ENCODE data around the gene GPRIN2.

GPRIN2 gene

GRCh38 chr10:46549171-46550075 lies 7.0 kb downstream of the GPRIN2 start:
- DNase-seq (ENCODE audit: low spot score), result no peak

DNA sequence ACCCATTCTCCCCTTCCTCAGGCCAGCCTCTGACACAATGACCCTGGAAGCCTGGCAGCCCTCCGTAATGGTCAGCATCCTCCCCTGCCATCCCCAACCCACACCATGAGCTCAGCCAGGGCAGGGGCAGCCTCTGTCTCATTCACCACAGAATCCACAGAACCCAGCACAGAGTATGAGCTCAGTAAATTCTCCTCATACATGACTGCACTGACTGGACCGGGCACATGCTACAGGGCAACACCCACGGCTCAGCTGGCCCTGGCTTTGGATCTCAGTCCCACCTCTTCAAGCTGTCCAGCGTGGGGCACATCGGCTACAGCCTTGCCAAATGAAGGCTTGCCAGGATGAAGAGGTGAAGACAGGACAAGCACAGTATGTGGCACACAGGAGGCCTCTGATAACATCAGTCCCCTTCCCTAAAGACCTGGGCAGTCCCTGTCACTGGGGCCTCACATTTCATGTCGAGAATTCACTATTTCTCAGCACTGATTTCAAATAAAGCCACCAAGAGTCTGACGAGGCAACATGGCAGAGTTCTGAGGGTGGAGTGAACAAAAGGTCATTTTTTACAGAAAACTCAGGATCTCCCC lies 7.9 kb downstream of the GPRIN2 start:
- no peak for DNase-seq (ENCODE audit: low spot score)

DNA sequence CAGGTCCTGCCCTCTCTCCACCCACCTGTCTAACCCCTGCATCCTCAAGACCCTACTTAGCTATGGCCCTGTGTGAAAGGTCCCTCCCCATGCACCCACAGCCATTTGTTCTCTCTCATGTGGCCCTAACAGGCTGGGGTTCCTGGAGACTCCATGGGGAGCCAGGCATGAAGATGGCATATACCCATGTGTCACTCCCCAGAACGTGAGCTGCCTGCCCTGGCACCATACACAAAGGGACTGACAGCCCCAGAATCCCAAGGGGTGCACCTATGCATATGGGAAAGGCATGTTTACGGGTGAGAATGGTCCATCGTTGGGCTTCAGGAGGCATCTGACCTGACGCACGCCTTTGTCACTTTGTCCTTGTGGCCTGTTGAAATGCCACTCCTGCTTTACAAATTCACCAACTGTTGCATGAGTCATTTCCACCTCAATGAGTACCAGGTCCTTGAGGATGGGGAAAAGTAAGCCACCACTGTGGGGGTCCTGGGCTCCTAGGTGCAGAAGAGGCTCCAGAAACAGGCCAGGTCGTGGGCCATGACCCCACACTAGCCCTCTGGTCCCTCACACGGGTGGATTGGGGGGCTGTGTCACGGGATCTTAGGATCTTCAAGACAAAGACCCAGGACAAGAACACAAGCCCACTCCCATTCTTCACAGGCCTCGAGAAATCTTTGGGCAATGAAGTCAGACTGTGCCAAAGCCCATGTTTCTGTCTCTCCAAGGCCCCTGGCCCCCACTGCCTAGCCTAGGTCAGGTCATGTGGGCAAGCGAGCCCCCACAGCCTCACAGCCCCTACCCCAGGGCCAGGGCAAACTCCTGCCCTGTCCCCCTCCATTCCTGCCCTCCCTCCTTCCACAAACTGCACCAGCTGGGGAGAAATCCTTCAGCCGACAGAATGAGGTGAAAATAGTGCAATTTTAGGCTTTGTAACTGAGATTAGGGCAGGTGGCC lies 8.6 kb downstream of the GPRIN2 start:
- DNase-seq (ENCODE audit: low spot score), result no peak

DNA sequence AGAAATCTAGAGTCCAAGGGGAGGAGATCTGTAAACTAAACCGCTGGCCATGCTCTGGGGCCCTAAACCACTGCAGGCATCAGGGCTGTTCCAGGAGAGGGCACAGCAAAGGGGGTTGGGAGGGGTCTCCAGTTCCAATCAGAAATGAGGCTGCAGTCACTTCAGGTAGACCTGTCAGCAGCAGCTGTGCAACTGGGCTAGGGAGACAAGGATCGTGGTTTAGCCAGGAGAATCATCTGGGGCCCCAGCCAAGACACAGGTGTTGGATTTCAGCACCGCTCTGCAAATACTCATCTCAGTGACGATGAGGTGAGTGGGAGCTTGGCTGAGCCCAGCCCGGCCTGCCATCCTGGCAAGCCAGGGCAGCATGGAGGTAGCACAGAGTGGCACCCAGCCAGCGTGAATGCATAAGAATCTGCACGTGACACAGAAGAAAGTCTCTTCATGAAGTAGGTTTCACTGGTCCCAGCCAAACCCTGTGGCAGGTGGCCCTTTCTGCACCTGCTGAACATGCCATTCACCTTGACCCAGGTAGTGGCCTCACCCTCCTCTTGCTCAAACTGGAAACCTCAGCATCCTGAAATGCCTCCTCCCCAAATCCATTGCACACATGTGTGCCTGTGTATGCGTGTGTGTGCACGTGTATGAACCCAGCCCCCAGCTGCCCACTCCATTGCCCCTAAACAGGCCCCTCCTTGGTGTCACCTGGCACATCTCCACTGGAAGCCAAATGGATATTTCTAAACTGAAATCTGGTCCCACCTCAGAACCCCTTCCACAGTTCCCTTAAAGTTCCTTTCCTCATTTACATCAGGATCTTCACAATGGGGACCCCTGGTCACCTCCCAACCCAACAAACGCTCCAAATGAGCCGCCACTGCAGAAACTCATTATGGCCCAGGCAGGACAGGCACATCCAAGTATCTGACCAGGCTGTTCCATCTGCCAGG lies 9.6 kb downstream of the GPRIN2 start:
- DNase-seq (ENCODE audit: low spot score), result no peak

DNA sequence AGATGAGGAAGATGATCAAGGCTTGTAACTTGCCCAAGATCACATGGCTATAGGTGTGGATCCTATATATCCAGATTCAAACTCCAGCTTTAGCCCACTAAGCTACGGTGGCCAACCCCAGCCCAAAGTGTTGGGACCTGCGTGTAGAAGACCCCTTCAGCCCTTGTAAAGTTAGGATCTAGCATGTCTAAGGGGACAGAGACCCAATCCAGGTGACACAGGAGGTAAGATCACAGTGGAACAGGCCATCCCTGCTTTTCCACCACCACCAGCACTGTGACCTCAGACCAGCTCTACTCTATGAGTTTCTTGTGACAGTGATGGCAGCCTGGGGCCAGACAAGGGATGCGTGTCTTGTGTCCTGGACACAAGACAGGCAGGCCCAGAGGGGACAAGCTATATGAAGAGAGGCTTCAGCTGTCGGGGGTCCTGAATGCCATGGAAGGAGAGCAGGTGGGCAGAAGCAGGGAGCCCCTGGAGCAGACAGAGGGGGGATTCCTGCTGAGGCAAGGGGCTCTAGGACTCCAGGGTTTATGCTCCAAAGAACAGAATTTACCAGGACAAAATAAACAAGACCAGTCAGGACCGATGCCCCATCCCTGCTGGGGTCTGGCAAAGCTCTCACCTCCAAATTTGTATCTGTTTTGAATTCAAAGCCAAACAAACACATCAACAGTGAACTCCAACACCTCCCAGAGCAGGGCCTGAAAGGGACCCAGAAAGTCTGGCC lies 10.4 kb downstream of the GPRIN2 start:
- DNase-seq (ENCODE audit: low spot score), result no peak

DNA sequence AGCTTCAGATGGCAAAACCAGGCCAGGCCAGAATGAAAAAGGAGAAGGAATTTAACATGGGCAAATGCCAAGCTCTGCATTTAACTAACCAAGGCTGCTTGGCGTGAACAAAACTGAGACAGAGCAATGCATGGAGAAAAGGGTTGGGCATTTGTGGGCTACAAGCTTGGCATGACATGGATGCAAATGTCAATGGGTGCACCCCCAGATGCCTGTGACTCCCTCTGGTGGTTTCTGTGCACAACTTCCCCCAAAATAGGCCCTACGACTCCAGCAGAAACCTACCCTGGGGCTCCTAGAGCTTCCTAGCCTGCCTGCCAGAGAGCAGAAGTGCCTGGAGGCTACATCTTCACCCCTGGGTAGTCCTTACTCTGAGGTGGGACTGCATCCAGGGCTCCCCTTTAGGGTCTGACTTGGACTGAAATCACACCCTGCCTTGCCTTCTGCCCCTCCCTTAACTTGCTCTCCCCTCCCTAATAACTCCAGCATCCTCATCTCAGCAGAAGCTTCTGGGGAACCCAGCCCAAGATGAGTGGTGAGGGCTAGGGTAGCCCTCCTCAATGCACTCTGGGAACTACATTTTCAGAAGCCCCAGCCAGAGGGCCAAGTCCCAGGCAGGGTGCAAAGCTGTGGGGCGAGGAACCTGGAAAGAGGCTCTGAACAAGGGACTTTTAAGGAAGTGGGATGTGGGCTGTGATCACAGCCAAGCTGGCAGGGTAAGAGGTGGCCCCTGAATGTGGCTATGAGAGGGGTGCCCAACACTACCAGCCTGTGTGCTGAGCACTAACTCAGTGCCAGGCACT lies 11.3 kb downstream of the GPRIN2 start:
- DNase-seq (ENCODE audit: low spot score), result no peak

GRCh38 chr10:46543466-46544377 lies 12.7 kb downstream of the GPRIN2 start:
- DNase-seq (ENCODE audit: low spot score), result no peak

GRCh38 chr10:46542567-46543465 lies 13.6 kb downstream of the GPRIN2 start:
- DNase-seq (ENCODE audit: low spot score), result no peak

- no peak for DNase-seq (ENCODE audit: low spot score)
These were observed 14.5 kb downstream of the GPRIN2 start for GRCh38 chr10:46541735-46542566.

DNA sequence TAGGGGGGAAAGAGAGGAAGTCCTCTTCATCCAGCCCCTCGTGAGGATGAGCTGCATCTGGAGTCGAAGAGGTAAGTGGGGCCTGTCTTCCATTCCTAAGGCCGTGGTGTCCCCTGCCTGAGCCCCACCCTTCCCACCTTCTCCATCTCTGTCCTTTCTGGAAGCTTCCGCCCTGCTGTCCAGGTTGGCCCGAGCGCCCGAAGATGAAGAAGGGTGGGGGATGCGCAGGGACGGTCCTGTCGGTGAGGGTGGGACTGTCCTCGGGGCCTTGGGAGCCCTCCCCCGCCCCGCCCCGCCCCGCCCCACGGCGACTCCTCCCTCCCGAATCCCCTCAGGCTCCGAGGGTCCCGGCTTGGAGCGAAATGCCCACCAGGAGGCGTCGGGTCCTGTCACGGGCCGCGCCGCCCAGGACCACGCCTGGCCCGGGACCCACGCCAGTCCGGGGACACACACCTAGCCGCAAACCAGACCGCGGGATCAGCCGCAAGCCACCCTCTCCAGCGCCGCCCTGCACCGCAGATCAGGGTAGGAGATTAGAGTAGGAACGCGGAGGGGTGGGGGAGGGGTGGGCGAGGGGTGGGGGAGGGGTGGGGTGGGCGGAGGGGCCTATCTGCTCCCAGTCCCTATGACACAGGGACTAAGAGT lies 15.3 kb downstream of the GPRIN2 start:
- DNase-seq (ENCODE audit: low spot score), result no peak

- DNase-seq (ENCODE audit: low spot score), result no peak
These were observed 15.9 kb downstream of the GPRIN2 start for GRCh38 chr10:46540412-46541016.

GRCh38 chr10:46539596-46540411 lies 16.7 kb downstream of the GPRIN2 start:
- DNase-seq (ENCODE audit: low spot score), result no peak

GRCh38 chr10:46538717-46539426 lies 17.6 kb downstream of the GPRIN2 start:
- DNase-seq (ENCODE audit: low spot score), result no peak

GRCh38 chr10:46538155-46538554 lies 18.3 kb downstream of the GPRIN2 start:
- DNase-seq (ENCODE audit: low spot score), result no peak
